Measurements from ENCODE around the gene AREG.

- TF ChIP-seq CTCF (IDR thresholded peaks at IDR 0.05; ENCODE audit: poor library complexity) (no peak), EZH2 (IDR thresholded peaks at IDR 0.05; ENCODE audit: borderline replicate concordance) (no peak)
These were observed 5.0 kb upstream of the AREG start for GRCh38 chr4:74439952-74440351.
